A549 (cell line): Measurements from ENCODE around the gene ZNF280A.

Source experiments
- CHD4 ChIP-seq: fragments of 200-600 bp; sonication (generic); IDR thresholded peaks from 2 replicates; pipeline ENCODE4 v1.6.1; 2016; ENCODE audit warnings: antibody characterized with exemption, mild to moderate bottlenecking, borderline replicate concordance
- RFX5 ChIP-seq: fragments of 450-650 bp; IDR thresholded peaks from 2 replicates; pipeline ENCODE4 v1.7.1; 2014; ENCODE audit warnings: antibody characterized with exemption, mild to moderate bottlenecking, moderate library complexity
- TF ChIP-seq, protein P1 (sequence below): fragments of >200 bp; sonication (Bioruptor Twin); formaldehyde crosslinking; IDR thresholded peaks from 3 replicates; pipeline ENCODE4 v1.5.1; 2016

DNA sequence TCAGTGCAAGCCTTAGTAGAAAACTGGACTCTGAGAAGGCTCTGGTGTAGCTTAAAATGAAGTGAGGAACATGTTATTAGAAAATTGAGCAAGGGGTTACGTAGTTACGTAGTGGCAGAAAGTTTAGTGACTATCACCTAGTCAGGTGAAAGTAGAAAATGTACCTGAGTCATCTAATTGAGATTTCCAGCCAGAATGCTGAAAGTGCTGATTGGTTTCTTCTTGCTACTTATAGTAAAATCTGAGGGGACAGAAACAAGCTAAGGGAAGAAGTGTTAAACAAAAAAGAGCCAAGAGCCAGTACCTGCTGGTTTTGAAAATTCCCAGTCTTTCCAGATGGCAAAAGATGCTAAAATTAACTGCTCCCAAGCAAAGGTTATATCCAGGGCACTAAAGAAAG is 41.0 kb downstream of the ZNF280A start:
- TF ChIP-seq, protein P1, sequence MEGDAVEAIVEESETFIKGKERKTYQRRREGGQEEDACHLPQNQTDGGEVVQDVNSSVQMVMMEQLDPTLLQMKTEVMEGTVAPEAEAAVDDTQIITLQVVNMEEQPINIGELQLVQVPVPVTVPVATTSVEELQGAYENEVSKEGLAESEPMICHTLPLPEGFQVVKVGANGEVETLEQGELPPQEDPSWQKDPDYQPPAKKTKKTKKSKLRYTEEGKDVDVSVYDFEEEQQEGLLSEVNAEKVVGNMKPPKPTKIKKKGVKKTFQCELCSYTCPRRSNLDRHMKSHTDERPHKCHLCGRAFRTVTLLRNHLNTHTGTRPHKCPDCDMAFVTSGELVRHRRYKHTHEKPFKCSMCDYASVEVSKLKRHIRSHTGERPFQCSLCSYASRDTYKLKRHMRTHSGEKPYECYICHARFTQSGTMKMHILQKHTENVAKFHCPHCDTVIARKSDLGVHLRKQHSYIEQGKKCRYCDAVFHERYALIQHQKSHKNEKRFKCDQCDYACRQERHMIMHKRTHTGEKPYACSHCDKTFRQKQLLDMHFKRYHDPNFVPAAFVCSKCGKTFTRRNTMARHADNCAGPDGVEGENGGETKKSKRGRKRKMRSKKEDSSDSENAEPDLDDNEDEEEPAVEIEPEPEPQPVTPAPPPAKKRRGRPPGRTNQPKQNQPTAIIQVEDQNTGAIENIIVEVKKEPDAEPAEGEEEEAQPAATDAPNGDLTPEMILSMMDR: no peak
- TF ChIP-seq CHD4: no peak
- no peak for TF ChIP-seq RFX5
